Stimulated activated CD8-positive, alpha-beta memory T cell treated with anti-CD3 and anti-CD28 coated beads, Interleukin-4, amount 100 ng/mL, for 1 hour (primary cell): Measurements from ENCODE around the gene ACBD6.
"Not testable (repeated sequence)": the region's sequence is repeated elsewhere in the genome, so short reads cannot be mapped to it uniquely, and the experiment has no call there.

Source experiments
- DNase-seq, 2 donors: peaks; one replicate each; pipeline ENCODE4 v3.0.0-alpha.2; 2020; ENCODE audit warnings: low read depth in 2 of 2, low spot score in 1 of 2

The ACBD6 gene

GRCh38 chr1:180502361-180503279 lies at the start of gene ACBD6:
TSS of gene ACBD6 (minus strand) at chr1:180502577. CDS start at chr1:180502266, 311 bp downstream.
- DNase-seq: peak; percentile 69 to 70

GRCh38 chr1:180551997-180552396 lies 49.6 kb upstream of the ACBD6 start:
- no peak for DNase-seq

GRCh38 chr1:180550241-180550640 lies 47.9 kb upstream of the ACBD6 start:
- no peak for DNase-seq

- not testable (repeated sequence) for DNase-seq
Observed at GRCh38 chr1:180549770-180550169, 47.4 kb upstream of the ACBD6 start.

GRCh38 chr1:180548686-180549317 lies 46.4 kb upstream of the ACBD6 start:
- no peak for DNase-seq

- no peak for DNase-seq
Observed at GRCh38 chr1:180545991-180546390, 43.6 kb upstream of the ACBD6 start.

- DNase-seq: no peak
Observed at GRCh38 chr1:180544050-180544449, 41.7 kb upstream of the ACBD6 start.

GRCh38 chr1:180542838-180543145 lies 40.4 kb upstream of the ACBD6 start:
- no peak for DNase-seq

GRCh38 chr1:180542113-180542837 lies 39.9 kb upstream of the ACBD6 start:
- DNase-seq: no peak

GRCh38 chr1:180540697-180541594 lies 38.6 kb upstream of the ACBD6 start:
- no peak for DNase-seq

- DNase-seq: no peak
Observed at GRCh38 chr1:180539136-180539535, 36.8 kb upstream of the ACBD6 start.

GRCh38 chr1:180536821-180537372 lies 34.5 kb upstream of the ACBD6 start:
- no peak for DNase-seq

- DNase-seq: no peak
Observed at GRCh38 chr1:180535418-180535999, 33.1 kb upstream of the ACBD6 start.

- no peak for DNase-seq
Observed at GRCh38 chr1:180534214-180534613, 31.8 kb upstream of the ACBD6 start.

GRCh38 chr1:180533266-180533987 lies 31.1 kb upstream of the ACBD6 start:
- peak; percentile 23 to 33 for DNase-seq

GRCh38 chr1:180532854-180533253 lies 30.5 kb upstream of the ACBD6 start:
- no peak for DNase-seq

- DNase-seq: no peak
Observed at GRCh38 chr1:180530501-180530900, 28.1 kb upstream of the ACBD6 start.

GRCh38 chr1:180528868-180529470 lies 26.6 kb upstream of the ACBD6 start:
- DNase-seq: no peak

- no peak for DNase-seq
Observed at GRCh38 chr1:180527101-180527669, 24.8 kb upstream of the ACBD6 start.
